Activated naive CD8-positive, alpha-beta T cell (primary cell): Measurements from ENCODE around the gene PLD5.
"Not testable (repeated sequence)": the region's sequence is repeated elsewhere in the genome, so short reads cannot be mapped to it uniquely, and the experiment has no call there.

Experiments
- H3K27ac Mint-ChIP-seq: one replicate; pipeline ENCODE4 v1.8.0; 2021; ENCODE audit warnings: mixed read lengths
- H3K27me3 Mint-ChIP-seq: one replicate; pipeline ENCODE4 v1.8.0; 2021; ENCODE audit warnings: mixed read lengths
- H3K36me3 Mint-ChIP-seq: one replicate; pipeline ENCODE4 v1.8.0; 2021; ENCODE audit warnings: mixed read lengths
- H3K4me1 Mint-ChIP-seq: one replicate; pipeline ENCODE4 v1.8.0; 2021; ENCODE audit warnings: low read depth, mixed read lengths
- H3K4me3 Mint-ChIP-seq: one replicate; pipeline ENCODE4 v1.8.0; 2021; ENCODE audit warnings: mild to moderate bottlenecking, mixed read lengths
- H3K9me3 Mint-ChIP-seq: one replicate; pipeline ENCODE4 v1.8.0; 2021; ENCODE audit warnings: low read depth, mixed read lengths

The PLD5 gene

DNA sequence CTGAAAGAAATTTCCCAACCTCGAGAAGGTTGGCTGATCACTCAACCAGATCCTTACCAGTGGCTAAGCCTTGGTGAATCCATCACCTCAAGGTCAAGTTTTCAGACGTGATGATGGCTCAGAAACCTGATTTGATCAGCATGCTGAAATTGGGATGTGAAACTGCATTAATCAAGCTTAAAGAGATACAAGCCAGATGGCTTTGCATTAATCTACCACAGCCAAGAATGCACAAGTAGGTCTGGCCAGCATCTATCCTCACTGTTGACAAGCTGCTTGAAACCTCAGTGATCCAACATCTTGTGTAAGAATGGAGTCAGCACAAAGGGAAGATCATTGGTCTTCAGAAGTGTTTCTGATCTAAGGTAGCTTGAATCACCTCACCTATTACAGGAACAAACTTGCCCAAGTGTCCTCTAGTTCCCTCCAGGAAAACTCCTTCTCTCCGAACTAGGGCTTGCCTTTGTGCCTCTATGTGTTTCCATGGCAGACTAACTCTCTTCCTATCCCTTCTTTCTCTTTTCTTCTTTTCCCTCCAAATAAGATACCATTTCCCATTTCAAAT is 210.3 kb downstream of the PLD5 start:
- not testable (repeated sequence) for H3K4me3 Mint-ChIP-seq, H3K27ac Mint-ChIP-seq, H3K4me1 Mint-ChIP-seq, H3K9me3 Mint-ChIP-seq, H3K36me3 Mint-ChIP-seq, H3K27me3 Mint-ChIP-seq

- not testable (repeated sequence) for H3K27me3 Mint-ChIP-seq, H3K4me3 Mint-ChIP-seq, H3K27ac Mint-ChIP-seq, H3K36me3 Mint-ChIP-seq, H3K4me1 Mint-ChIP-seq, H3K9me3 Mint-ChIP-seq
Measured at GRCh38 chr1:242308681-242309080, 215.8 kb downstream of the PLD5 start.

DNA sequence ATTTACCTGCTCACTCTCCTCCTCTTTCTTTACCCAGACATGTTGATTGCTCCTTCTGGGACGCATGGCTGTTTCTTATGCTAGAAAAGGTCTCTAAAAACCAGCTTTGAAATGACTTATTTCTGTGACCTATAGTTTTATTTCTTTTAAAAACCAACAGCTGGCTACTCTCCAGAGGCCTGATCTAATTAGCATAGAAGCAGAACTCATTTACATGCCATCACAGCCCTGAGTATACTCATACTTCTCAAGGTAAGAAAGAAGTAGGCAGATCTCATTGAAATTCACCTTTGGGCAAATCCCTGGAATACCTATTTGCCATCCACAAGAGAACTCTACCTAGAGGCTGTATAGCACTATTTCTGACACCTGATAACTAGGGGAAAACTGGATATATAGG is 230.7 kb downstream of the PLD5 start:
- not testable (repeated sequence) for H3K4me3 Mint-ChIP-seq, H3K27me3 Mint-ChIP-seq, H3K36me3 Mint-ChIP-seq, H3K9me3 Mint-ChIP-seq, H3K4me1 Mint-ChIP-seq, H3K27ac Mint-ChIP-seq

DNA sequence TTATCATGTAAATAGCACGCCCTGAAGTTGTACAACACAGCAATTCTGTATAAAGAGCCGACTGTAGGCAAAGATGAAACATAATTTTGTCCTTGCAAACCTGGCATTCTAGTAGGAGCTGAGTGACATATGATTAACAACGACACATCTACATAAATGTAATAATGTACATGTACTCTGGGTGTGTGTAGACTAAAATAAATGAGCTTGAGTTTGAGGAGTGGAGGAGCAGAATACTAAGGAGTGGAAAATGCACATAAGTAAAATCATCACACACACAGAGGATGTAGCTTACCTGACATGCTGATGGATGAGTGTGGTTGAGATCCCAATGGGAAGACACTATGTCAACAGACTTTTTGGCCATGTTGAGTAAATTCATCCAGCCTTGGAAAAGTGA is 236.4 kb downstream of the PLD5 start:
- H3K36me3 Mint-ChIP-seq, H3K4me3 Mint-ChIP-seq, H3K9me3 Mint-ChIP-seq, H3K4me1 Mint-ChIP-seq, H3K27ac Mint-ChIP-seq, H3K27me3 Mint-ChIP-seq: not testable (repeated sequence)

DNA sequence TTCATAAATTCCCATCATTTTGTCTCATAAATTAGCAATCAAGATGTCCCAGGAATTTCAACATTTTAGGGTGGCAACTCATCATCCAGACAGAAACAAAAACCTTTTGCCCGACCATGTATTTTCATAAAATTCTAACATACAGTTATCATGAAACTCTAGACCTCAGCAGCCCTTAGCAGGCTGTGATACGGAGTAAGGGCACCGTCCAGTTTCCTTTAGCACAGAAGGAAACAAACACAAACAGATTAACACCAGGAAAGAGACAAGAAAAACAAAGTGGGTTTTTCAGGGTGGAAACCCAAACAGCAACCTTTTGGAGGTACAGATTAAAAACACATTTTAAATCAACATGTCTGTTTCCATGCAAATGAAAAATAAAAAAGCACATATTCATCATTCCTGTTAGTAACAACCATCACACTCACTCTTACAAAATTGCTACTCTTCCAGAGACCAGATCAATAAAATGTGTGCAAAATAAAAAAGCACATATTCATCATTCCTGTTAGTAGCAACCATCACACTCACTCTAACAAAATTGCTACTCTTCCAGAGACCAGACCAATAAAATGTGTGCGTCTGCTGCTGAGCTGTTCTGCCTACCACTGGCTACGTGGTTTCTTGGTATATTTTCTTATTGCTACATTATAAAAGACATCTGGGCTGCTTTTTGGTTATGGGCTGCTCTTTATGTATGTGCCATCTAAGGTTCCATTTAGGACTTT is 241.6 kb downstream of the PLD5 start:
- H3K27me3 Mint-ChIP-seq, H3K4me1 Mint-ChIP-seq, H3K27ac Mint-ChIP-seq, H3K4me3 Mint-ChIP-seq, H3K9me3 Mint-ChIP-seq, H3K36me3 Mint-ChIP-seq: not testable (repeated sequence)

- H3K36me3 Mint-ChIP-seq, H3K4me3 Mint-ChIP-seq, H3K4me1 Mint-ChIP-seq, H3K27me3 Mint-ChIP-seq, H3K9me3 Mint-ChIP-seq, H3K27ac Mint-ChIP-seq: not testable (repeated sequence)
Measured at GRCh38 chr1:242278406-242278805, 246.1 kb downstream of the PLD5 start.

DNA sequence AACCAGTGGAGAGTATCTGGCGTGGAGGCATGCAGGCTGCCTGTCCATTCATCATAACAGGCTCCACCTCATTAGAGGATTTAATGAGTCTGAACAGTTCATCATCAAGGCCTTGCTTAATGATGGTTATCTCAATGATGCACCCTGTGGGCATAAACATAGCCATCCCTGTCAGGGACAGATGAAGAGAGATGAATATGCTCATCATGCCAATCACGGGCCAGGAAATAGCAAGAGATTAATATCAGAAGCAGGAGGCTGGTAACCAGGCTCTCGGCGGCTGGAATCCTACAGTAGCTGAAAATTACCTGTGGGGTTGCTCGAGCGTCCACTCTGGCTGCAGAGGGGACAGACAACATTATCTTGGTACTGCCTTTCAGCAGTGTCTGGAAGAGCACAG is 247.7 kb downstream of the PLD5 start:
- not testable (repeated sequence) for H3K4me1 Mint-ChIP-seq, H3K27ac Mint-ChIP-seq, H3K9me3 Mint-ChIP-seq, H3K4me3 Mint-ChIP-seq, H3K27me3 Mint-ChIP-seq, H3K36me3 Mint-ChIP-seq

- H3K4me1 Mint-ChIP-seq, H3K36me3 Mint-ChIP-seq, H3K27ac Mint-ChIP-seq, H3K27me3 Mint-ChIP-seq, H3K9me3 Mint-ChIP-seq, H3K4me3 Mint-ChIP-seq: not testable (repeated sequence)
Measured at GRCh38 chr1:242267004-242267403, 257.5 kb downstream of the PLD5 start.

DNA sequence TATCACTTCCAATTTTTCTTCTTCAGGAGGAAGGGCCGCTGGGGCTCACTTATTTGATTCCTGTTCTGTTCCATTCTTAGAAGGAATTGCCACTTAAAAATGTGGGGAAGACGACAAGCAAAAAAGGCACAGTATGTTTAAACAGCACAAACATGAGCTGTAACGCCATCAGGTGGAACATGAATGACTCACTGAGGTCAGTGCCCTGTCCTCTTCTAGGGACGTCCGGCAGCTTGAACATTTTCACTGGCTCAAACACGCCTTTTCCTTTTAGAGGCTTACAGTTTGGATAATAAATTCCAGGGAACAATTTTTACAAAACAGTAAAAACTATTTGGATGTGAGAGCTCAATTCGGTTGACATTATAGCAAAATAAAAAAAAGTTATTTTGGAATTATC is 260.1 kb downstream of the PLD5 start:
- H3K27ac Mint-ChIP-seq, H3K36me3 Mint-ChIP-seq, H3K9me3 Mint-ChIP-seq, H3K4me1 Mint-ChIP-seq, H3K27me3 Mint-ChIP-seq, H3K4me3 Mint-ChIP-seq: not testable (repeated sequence)

- Mint-ChIP-seq H3K27me3 (no peaks in the 10 kb centered on the region), H3K4me1 (no peaks in the 10 kb centered on the region), H3K9me3 (no peaks in the 10 kb centered on the region), H3K36me3 (no peaks in the 10 kb centered on the region), H3K27ac (no peak overlapping the region), H3K4me3 (no peak overlapping the region)
Measured at GRCh38 chr1:242245255-242245654, 279.2 kb downstream of the PLD5 start.

GRCh38 chr1:242243472-242243871 is 281.0 kb downstream of the PLD5 start:
- no peaks in the 10 kb centered on the region for H3K36me3 Mint-ChIP-seq
- no peaks in the 10 kb centered on the region for H3K9me3 Mint-ChIP-seq
- no peak overlapping the region for H3K4me3 Mint-ChIP-seq
- no peaks in the 10 kb centered on the region for H3K27me3 Mint-ChIP-seq
- no peak overlapping the region for H3K27ac Mint-ChIP-seq
- no peaks in the 10 kb centered on the region for H3K4me1 Mint-ChIP-seq

GRCh38 chr1:242242983-242243382 is 281.5 kb downstream of the PLD5 start:
- no peaks in the 10 kb centered on the region for H3K9me3 Mint-ChIP-seq
- no peak overlapping the region for H3K4me3 Mint-ChIP-seq
- H3K27me3 Mint-ChIP-seq = no peaks in the 10 kb centered on the region
- no peaks in the 10 kb centered on the region for H3K4me1 Mint-ChIP-seq
- H3K27ac Mint-ChIP-seq = no peak overlapping the region
- no peaks in the 10 kb centered on the region for H3K36me3 Mint-ChIP-seq

DNA sequence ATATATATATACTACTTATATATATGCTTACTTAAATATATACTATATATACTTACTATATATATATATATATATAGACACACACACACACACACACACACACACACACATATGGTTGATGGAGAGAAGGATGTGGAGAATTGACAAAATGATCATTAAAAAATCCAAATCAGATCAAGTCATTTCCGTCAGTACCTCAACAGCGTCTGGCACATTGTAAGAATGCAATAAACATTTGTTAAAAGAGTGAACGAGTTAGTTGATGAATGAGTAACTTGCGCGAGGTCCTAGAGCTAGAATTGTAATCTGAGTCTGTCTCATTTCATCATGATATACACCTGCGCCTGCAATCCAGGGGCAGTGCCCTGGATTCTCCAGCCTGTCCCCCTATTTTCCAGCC is 282.6 kb downstream of the PLD5 start:
- Mint-ChIP-seq H3K27me3 (no peaks in the 10 kb centered on the region), H3K4me3 (no peak overlapping the region), H3K4me1 (no peaks in the 10 kb centered on the region), H3K36me3 (no peaks in the 10 kb centered on the region), H3K9me3 (no peaks in the 10 kb centered on the region), H3K27ac (no peak overlapping the region)

GRCh38 chr1:242240691-242241090 is 283.8 kb downstream of the PLD5 start:
- Mint-ChIP-seq H3K9me3 (no peaks in the 10 kb centered on the region), H3K36me3 (no peaks in the 10 kb centered on the region), H3K4me1 (no peaks in the 10 kb centered on the region), H3K27me3 (no peaks in the 10 kb centered on the region), H3K4me3 (no peak overlapping the region), H3K27ac (no peak overlapping the region)

DNA sequence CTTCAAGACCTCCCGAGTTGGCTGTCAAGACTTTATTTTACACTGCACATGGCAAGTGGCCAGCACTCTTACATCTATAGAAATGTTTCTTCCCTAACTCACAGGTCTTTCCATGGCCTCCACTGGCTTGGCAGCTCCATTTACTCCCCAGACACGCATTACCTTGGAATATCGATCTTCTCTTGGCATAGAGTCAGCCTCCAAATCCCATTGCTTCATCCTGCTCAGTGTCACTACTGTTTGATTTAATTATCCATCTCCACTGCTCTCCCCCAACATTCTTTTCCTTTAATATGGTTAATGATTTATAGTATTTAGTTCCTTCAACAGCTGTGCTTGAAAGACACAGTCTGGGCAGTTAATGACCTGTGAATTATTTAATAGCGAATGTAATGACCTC is 284.4 kb downstream of the PLD5 start:
- Mint-ChIP-seq H3K27ac (no peak overlapping the region), H3K36me3 (no peaks in the 10 kb centered on the region), H3K4me3 (no peak overlapping the region)

DNA sequence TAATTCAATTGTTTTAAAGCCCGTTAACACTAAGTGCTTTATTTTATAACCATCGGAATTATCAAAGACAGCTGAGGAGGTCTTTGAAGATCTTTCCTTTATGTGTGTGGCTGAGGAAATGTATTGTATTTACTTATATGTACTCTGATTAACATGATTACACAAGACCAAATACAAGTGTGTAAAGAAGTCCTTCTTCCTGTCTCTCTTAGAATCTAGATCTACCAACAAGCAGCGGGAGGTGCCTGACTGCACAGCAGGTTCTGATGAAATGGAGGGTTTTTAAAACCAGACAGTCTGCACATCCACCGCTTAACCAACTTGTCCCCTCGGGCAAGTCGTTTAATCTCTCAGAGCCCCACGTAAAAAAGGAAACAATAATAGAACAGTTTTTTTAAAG is 285.1 kb downstream of the PLD5 start:
- H3K36me3 Mint-ChIP-seq = no peaks in the 10 kb centered on the region
- H3K4me3 Mint-ChIP-seq = no peak overlapping the region
- no peaks in the 10 kb centered on the region for H3K4me1 Mint-ChIP-seq
- no peak overlapping the region for H3K27ac Mint-ChIP-seq
- H3K27me3 Mint-ChIP-seq = no peaks in the 10 kb centered on the region
- no peaks in the 10 kb centered on the region for H3K9me3 Mint-ChIP-seq

More for the DNA sequence above, 284.4 kb downstream of the PLD5 start:
- Mint-ChIP-seq H3K27me3 (no peaks in the 10 kb centered on the region), H3K9me3 (no peaks in the 10 kb centered on the region), H3K4me1 (no peaks in the 10 kb centered on the region)
